Stimulated activated CD8-positive, alpha-beta memory T cell treated with anti-CD3 and anti-CD28 coated beads, Interleukin-12 subunit alpha, Interleukin-12 subunit beta, amount 100 ng/mL, for 1 hour (primary cell): ENCODE data around the gene BRME1.

ENCODE experiments used
- DNase-seq: peaks from one replicate; pipeline ENCODE4 v3.0.0-alpha.2; 2020; ENCODE audit warnings: low read depth

Gene BRME1

DNA sequence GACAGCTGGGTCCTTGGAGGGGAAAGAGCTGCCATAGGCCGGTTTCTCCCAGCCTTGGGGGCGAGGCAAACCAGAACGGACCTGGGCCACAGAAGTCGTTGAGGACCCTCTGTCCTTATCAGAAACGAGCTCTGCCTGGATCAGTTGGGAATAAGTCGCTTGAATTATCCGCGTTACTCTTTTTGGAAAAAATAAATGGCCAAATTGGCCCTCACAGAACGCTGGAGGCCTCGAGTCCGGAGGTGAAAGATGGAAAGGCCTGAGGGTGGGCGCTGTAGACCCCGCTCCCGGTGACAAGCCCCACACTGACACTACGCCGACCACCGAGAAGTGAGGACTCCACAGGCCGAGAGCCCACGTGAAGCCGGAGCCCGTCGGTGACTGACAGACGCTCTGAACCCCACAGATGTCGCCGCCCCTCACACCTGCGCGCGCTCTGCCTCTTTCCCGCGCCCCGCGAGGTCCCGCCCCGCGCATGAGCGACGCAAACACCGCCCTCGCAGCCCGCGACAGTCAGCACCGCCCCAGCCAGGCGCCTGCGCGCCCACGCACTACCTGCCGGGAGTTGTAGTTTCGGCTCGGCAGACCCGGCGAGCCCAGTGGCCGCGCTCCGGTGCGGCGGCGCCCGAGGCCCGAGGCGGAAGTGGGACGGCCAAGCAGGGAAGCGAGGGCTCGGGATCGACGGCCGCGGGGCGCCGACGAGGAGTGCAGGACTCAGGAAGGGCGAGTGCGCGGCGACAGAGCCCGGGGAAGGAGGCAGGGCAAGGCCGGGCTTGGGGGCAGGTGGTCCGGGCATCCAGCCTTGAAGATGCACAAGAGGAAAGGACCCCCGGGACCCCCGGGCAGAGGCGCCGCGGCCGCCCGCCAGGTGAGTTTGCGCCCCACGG, at the start of gene BRME1, which contains the start of gene CC2D1A:
BRME1 (minus strand) TSS at position 484 of the 887 bp plus-strand sequence. CDS start 1,225 bp downstream, outside the sequence.
CC2D1A (plus strand) TSS at position 568 of the 887 bp plus-strand sequence; CDS start at position 809, 241 bp downstream.
- peak; percentile 91 for DNase-seq

DNA sequence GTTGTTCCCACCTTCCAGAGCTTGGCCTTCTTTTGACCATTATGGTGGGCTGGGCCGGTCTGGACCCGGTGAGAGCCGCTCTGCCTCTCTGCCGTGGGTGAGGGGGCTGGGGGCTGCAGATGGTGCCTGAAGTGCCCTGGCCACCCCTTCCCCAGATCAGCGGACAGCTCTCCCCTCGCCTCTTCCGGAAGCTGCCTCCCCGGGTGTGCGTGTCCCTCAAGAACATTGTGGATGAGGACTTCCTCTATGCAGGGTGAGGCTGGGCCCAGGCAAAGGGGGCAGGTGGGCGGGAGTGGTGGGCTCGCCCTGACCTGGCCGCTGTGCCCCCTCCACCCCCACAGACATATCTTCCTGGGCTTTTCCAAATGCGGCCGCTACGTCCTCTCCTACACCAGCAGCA, 48.3 kb upstream of the BRME1 start:
- DNase-seq, result no peak

DNA sequence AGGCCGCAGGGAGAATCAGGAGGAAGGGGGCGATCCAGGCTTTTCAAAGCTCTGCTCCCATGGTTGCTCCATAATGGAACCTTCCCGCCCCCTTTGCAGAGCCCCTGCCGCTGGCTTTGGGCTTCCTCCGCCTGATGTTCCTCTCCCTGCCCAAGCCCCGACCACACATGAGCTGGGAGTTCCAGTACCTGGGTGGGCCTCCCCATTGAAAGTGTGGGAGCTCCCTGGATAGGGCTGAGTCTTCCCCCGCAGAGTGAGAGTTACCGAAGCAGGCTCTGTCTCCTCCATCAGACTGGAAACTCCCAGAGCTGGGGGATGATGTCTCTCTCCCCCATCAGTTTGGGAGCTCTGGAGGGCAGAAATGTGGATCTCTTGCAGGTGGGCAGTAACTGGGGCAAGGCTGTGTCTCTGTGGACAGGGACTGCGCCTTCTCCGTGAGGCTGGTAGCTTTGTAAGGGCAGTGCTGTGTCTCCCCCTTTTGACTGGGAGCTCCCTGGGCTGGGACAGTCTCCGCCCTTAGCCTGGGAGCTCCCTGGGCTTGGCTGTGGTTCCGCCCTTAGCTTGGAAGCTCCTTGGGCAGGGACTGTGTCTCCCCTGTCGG, 47.1 kb upstream of the BRME1 start:
- no peak for DNase-seq

DNA sequence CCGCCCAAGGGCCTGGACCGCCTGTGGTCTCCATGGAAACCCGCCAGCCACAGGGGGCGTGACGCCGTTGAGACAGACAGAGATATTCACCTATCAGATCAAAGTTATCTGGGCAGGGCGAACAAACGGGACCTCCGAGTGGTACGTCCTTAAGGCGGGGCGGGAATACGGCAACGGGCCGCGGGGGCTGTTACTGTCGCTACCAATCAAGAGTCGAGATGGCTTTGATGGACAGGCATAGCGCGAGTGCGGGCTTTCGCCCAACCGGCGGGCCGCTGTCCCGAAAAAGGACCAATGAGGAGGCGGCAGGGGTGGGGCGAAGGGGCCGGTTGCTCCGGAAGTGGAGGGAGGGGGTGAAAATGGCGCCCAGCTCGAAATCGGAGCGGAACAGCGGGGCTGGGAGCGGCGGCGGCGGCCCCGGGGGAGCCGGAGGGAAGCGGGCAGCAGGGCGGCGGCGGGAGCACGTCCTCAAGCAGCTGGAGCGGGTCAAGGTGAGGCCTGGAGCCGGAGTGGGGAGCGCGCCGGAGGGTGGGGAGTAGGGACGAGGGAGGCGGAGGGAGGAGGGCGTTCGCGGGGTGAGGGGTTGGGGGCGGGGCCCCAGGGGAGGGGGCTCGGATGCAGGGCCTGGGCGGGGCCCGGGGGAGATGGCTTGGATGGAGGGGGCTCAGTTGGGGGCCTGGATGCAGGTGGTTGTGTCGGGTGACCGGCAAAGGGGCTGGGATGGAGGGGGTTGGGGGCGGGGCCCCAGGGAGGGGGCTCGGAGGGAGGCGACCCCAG, 46.4 kb upstream of the BRME1 start, which contains the start of gene DCAF15:
DCAF15 (plus strand) TSS at position 356 of the 777 bp plus-strand sequence; CDS start at position 360, 4 bp downstream.
- peak; percentile 98 for DNase-seq

DNA sequence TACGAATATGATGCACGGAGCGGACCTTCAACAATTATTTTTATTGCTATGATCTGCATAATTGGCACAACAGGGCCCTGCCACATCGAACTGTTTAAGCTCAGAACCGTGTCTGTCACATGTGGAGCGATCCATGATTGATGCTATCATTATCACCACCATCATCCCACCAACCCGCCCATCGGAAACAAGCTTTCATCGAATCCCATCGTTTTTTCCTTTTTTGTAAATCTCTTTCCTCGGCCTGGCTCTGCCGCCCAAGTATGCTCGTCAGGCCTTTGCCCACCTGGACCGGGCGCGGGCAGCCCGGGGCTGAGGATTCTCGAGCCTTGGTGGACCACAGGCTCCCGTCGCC, 45.9 kb upstream of the BRME1 start:
- no peak for DNase-seq

DNA sequence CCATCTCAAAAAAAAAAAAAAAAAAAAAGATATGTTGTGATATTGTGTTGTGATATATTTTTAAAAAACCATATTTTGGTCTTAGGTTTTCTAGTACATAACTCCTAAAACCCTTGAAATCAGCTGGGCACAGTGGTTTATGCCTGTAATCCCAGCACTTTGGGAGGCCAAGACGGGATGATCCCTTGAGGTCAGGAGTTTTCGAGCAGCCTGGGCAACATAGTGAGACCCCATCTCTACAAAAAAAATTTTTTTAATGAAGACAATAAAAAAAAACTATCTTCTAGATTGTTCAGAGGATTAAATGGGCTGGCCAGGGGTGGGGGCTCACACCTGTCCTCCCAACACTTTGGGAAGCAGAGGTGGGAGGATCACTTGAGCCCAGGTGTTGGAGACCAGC, 45.1 kb upstream of the BRME1 start:
- DNase-seq, result no peak

DNA sequence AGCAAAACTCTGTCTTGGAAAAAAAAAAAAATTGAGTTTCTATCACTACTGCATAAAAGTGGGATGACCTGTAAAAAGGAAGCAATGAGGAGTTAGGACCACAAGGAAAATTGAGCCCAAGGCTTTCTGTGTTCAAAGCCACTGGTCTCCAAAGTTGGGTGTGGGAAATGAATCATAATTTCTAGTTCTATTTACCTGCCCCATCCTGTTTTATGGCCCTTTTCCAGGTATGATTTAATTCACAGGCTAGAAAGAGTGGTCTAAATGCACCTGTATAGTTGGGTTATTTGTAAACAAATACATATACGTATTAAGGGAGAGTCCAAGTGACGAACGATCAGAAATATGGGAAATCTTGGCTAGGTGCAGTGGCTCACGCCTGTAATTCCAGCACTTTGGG, 40.5 kb upstream of the BRME1 start:
- no peak for DNase-seq

DNA sequence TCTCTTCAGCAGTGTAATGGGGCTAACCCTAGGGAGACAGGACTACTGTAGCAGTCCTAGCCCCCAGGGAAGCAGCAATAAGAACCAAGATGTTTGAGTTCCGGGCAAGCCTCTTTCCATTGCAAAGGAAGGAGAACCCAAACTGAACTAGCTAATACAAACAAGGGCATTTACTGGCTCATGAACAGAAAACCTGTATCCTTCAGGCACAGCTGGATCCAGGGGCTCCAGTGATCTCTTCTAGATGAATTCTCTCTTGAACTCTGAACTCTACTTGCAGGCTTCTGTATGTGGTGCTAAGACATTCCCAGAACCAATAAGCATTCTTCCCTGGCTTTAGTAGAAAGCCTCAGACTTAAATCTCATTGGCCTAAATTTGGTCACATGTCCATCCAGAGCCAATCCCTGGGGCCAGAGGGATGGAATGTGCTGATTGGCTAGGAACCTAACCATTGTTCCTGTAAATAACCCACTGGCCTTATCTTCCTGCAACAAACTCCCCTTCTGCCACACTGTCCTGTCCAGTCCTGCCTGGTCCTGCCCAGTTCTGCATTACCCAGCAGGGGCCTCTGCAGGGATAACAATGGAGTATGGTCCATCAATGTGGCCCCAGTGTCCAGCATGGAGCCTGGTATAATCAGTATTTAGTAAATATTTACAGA, 36.2 kb upstream of the BRME1 start:
- DNase-seq, result no peak

DNA sequence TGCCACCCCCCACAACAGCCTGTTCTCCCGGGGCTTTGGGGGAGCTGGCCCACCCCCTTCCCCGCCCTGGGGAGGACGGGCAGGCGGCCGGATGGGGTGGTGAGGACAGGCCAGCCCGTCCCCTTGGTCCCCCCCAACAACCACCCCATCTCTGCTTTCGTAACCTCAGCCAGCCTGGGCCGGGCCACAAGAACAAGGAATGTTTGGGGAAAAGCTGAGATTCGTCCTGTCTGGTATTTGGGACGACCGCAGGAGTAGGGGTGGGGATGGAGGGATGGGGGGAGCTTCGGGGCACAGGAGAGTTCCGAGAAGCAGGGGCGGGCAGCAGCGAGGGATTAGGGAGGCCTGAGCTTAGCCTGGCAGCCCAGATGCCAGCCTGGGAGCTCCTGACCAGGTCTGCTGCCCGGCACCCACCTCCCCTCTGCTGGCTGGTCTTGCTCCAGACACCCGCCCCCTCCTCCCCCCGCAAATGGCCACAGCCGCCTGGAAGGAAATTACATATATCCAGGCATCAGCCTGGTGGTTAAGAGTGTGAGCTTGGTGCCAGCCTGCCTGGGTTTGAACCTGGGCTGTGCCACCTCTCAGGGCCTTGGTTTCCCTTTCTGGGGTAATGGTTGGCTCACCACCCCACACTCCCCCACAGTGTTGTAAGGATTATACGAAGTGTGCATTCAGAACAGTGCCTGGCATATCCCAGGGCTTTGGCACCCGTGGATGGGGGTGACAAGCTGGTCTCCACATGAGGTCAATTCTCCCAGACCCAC, 32.6 kb upstream of the BRME1 start, which contains the start of gene PODNL1:
PODNL1 (minus strand) TSS at position 117 of the 764 bp plus-strand sequence. CDS start 236 bp downstream, outside the sequence.
- no peak for DNase-seq

DNA sequence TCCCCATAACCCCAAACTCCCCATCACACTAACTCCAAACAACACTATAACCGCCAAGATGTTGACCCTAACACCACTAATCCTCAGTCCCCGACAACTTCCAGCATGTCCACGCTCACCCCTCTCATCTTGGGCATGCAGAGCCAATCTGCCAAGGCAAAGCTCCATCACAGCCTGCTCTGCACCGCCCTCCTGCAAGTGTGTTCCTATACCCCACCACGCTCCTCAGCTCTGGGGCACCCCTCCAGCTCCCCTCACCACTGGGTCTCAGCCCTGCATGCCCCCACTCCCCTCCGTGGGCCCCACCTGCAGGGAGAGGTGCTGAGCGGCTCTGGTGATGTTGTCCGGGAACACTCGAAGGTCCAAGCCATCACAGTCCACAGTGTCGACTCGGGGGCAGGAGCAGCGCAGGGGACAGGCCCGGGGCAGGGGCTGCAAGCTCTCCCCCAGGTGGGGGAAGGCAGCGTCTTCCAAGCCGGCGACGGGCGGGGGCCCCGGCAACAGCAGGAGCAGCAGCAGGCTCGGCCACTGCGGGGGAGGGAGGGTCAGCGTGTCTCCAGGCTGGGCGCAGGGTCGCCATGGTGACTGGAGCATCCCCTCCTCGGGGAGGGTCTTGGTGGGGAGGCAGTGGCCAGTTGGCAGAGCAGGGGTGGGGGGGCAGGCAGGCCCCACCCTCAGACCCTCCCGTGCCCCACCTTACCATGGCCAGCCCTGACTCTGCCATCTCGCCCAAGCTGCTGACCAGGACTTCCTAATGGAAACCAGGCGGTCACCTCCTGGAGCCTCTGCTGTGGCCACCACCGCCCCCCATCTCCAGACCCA, 31.8 kb upstream of the BRME1 start:
- no peak for DNase-seq

DNA sequence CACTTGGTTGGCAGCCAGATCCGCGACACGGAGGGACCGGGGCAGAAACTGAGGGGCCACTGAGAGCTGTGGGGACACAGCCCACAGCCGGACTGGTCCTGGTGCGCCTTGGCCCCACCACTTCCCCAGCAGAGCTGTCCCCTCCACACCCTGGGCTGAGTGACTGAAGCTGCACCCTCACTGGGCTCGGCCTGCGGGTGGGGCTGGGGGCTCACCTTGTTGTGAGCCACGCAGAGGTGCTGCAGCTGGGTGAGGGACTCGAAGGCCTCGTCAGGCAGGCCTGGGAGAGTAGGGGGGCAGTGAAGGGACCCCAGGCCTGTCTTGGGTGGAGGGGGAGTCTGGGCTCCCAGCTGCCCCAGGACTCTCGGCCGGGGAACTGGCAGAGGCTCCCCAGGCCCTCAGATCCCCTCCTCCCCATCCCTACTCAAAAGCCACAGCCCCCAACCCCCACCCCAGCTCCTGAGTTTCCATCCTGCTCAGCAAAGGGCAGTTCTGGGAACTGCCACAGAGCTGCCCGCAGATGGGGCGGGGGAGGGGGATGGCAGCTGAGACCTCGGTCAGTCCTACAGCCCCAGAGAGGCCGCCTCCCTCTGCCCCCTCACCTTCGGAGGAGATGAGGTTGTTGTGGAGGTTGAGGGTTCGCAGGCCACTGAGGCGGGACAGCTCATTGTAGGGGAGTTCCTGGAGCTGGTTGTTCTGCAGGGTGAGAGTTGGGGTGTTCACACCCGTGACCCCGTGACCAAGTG, 30.0 kb upstream of the BRME1 start:
- no peak for DNase-seq

DNA sequence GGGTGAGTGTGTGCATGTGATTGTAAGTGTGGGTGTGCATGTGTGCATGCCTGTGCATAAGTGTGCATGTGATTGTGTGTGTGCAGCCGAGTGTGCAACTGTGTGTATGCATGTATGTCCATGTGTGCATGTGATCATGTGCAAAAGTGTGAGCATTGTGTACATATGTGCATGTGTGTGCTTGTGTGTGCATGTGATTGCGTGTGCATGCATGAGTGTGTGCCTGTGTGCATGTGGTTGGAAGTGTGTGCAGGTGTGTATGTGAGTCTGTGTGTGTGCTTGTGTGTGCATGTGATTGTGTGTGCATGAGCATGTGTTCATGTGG, 28.8 kb upstream of the BRME1 start:
- no peak for DNase-seq

DNA sequence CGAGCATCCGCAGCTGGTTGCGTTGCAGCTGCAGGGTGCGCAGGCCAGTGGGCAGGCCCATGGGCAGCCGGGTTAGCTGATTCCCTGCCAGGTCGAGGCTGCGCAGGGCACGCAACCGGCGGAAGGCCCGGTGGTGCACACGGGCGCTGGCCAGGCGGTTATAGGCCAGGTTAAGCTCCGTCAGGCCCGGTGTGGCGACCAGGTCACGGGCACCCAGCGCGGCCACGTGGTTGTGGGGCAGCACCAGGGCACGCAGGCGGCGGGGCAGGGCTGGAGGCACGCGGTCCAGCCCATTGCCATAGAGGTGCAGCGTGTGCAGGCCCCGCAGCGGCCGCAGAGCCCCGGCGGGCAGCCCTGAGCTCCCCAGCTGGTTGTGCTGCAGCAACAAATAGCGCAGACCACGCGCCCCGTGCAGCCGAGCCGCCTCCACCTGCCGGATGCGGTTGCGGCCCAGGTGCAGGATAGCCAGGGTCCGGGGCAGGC, 27.0 kb upstream of the BRME1 start:
- no peak for DNase-seq

DNA sequence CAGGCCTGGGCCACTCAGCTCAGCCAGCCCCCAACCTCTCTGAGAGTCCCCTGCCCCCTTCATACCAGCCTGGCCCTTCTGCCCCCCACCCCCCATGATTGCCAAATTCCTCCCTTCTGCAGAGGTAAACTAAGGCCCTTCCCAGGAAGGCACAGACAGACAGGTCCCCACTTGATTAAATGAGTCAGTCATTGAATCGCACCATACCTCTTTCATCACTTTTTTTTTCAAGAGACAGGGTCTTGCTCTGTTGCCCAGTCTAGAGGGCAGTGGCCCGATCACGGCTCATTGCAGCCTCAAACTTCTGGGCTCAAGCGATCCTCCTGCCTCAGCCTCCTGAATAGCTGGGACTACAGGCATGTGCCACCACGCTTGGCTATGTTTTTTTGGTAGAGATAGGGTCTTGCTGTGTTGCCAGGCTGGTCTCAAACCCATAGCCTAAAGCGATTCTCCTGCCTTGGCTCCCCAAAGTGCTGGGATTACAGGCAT, 26.3 kb upstream of the BRME1 start:
- no peak for DNase-seq

DNA sequence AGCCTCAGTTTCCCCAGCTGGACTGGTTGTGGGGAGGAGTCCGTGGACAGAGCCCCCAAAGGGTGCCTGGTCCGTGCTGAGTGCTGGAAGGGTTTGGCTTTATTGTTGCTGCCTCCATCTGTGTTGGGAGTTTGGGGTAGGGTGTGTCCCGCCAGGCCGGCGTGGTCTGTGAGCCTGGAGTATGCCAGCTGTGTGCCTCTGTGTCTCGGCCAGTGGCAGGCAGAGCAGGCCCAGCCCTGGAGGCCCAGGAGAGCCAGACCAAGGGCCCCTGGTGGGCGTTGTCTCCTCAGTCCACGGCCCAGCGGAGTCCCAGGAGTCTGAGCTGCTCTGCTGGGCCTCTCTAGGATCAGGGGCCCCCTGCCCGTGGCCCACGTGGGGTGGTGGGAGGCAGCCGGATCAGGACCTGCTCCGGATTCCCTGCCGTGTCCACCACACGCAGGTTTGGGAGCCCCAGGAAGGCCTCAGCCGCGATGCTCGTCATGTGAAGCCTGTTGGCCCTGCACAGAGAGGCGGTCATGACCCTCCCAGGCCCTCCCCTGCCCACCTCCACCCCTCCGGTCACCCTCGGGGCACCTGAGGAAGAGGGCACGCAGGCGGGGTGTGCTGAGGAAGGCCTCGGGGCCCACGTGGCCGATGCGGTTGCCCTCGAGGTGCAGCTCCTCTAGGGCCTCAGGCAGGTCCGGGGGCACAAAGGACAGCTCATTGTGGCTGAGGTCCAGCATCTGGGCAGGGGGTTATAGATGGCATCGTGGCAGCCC, 25.7 kb upstream of the BRME1 start:
- DNase-seq, result no peak

DNA sequence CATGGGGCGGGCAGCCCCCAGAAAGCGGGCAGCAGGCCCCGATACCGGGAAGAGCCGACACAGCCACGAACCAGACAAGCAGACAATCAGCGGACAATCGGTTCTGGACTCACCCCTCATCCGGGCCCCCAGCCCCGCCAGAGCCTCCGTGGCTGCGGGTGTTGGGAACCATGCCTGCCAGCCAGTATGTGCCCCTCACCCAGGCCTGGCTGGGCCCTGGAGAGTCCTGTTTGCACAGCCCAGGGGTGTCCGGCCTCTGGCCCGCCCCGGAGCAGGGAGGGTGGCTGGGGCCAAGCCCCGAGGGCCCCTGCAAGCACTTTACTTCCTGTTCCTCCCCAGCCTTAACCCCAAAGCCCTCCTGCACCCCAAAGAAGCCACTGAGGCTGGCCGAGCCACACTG, 24.5 kb upstream of the BRME1 start:
- DNase-seq, result no peak

DNA sequence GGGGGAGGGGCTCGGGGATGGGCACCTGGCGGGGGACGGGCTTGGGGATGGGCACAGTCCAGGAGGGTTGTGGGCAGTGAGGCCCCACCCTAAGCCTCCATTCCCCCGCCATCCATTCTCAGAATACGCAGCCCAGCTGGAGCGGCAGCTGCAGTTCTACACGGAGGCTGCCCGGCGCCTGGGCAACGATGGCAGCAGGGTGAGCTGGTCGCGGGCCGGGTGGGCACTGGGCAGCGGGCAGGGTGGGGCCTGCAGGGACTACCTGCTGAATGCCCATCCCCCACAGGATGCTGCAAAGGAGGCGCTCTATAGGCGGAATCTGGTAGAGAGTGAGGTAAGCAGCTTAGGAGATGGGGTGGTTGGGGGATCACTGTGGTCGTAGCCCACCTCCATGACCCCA, 24.0 kb upstream of the BRME1 start:
- DNase-seq, result no peak

DNA sequence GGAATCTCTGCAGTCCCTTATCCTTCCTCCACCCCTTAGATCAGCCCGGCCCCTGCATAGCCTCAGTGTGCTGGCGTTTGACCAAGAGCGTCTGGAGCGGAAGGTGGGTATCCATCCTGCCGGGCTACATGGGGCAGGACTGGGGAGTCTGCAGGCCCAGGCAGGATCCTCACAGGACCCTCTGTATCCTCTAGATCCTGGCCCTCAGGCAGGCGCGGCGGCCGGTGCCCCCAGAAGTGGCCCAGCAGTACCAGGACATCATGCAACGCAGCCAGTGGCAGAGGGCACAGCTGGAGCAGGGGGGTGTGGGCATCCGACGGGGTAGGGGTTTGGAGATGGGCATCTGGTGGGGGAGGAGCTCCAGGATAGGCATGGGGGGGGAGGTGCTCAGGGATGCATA, 23.4 kb upstream of the BRME1 start:
- DNase-seq, result no peak

DNA sequence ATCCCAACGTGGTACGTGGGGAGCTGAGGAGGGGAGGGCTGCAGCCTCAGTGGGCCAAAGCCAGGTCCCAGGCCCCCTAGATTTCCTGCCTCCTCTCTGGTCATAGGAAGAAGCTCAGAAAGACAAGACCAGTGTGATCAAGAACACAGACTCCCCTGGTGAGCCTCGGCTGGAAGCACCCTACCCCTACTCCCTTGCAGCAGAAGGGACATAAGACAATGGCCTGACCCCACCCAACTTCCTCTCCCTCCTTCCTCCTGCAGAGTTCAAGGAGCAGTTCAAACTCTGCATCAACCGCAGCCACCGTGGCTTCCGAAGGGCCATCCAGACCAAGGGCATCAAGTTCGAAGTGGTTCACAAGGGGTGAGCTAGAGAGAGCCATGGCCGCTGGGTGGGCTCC, 20.8 kb upstream of the BRME1 start:
- no peak for DNase-seq
